SU-DHL-6 (cell line): ENCODE results near the gene RING1.

Experiments used
- H2AFZ ChIP-seq: fragments of 200-600 bp; sonication (generic); 2 replicates; pipeline ENCODE4 v1.6.1; 2014; ENCODE audit warnings: low read depth, mild to moderate bottlenecking, moderate library complexity, mixed read lengths, antibody characterized with exemption, low read length; ENCODE audit not compliant: severe bottlenecking
- H3F3A ChIP-seq: fragments of 200-600 bp; shearing (Covaris generic); 2 replicates; pipeline ENCODE4 v1.6.0; 2016; ENCODE audit warnings: antibody characterized with exemption, mild to moderate bottlenecking; ENCODE audit not compliant: insufficient read depth
- H3K27ac ChIP-seq: fragments of 200-600 bp; sonication (generic); 2 replicates; pipeline ENCODE4 v1.5.1; 2016; ENCODE audit warnings: low read depth, mild to moderate bottlenecking, low read length, moderate library complexity, mixed read lengths
- H3K27me3 ChIP-seq: fragments of 200-600 bp; sonication (generic), shearing (Covaris generic); 2 replicates; pipeline ENCODE4 v1.6.0; 2014; ENCODE audit warnings: mild to moderate bottlenecking, low read length
- H3K36me3 ChIP-seq: fragments of 200-600 bp; sonication (generic); 2 replicates; pipeline ENCODE4 v1.6.1; 2014; ENCODE audit warnings: mild to moderate bottlenecking, low read length, mixed read lengths
- H3K4me2 ChIP-seq: fragments of 300-600, 200-600 bp; shearing (Covaris generic), sonication (generic); 2 replicates; pipeline ENCODE4 v1.6.0; 2014; ENCODE audit warnings: low read length, low read depth, mild to moderate bottlenecking; ENCODE audit not compliant: poor library complexity, severe bottlenecking
- H3K4me3 ChIP-seq: fragments of 200-600 bp; sonication (generic); 2 replicates; pipeline ENCODE4 v1.5.1; 2014; ENCODE audit warnings: antibody characterized with exemption, low read length, mild to moderate bottlenecking, mixed read lengths; ENCODE audit not compliant: insufficient read depth, poor library complexity, severe bottlenecking
- H3K79me2 ChIP-seq: fragments of 200-600 bp; sonication (generic); 2 replicates; pipeline ENCODE4 v1.6.1; 2014; ENCODE audit warnings: mild to moderate bottlenecking, low read length, moderate library complexity; ENCODE audit not compliant: insufficient read depth
- H3K9ac ChIP-seq: fragments of 200-600 bp; sonication (generic); 2 replicates; pipeline ENCODE4 v1.7.0; 2014; ENCODE audit warnings: mild to moderate bottlenecking, low read length
- H3K9me2 ChIP-seq: fragments of 200-600 bp; sonication (generic); replicated peaks from 2 replicates; pipeline ENCODE4 v1.6.1; 2014; ENCODE audit warnings: low read length; ENCODE audit not compliant: insufficient read depth
- H3K9me3 ChIP-seq: fragments of 200-600 bp; sonication (generic); 2 replicates; pipeline ENCODE4 v1.6.1; 2014; ENCODE audit warnings: low read length, mixed read lengths; ENCODE audit not compliant: insufficient read depth
- H4K20me1 ChIP-seq: fragments of 200-600 bp; sonication (generic); 2 replicates; pipeline ENCODE4 v1.6.1; 2014; ENCODE audit warnings: low read depth, mild to moderate bottlenecking, antibody characterized with exemption, low read length, moderate library complexity, mixed read lengths
- EZH2phosphoT487 ChIP-seq: fragments of 200-600 bp; sonication (generic), shearing (Covaris generic); conservative IDR thresholded peaks from 2 replicates; pipeline ENCODE4 v1.6.1; 2018; ENCODE audit warnings: mild to moderate bottlenecking, antibody characterized with exemption, low read length, moderate library complexity, mixed read lengths
- TF ChIP-seq, protein P1 (sequence below): fragments of 200-600 bp; sonication (generic); IDR thresholded peaks from one replicate; pipeline ENCODE4 v1.5.1; 2017; ENCODE audit warnings: antibody characterized with exemption, mild to moderate bottlenecking, low read length, moderate library complexity; ENCODE audit not compliant: insufficient read depth, poor library complexity, severe bottlenecking

RING1 gene

DNA sequence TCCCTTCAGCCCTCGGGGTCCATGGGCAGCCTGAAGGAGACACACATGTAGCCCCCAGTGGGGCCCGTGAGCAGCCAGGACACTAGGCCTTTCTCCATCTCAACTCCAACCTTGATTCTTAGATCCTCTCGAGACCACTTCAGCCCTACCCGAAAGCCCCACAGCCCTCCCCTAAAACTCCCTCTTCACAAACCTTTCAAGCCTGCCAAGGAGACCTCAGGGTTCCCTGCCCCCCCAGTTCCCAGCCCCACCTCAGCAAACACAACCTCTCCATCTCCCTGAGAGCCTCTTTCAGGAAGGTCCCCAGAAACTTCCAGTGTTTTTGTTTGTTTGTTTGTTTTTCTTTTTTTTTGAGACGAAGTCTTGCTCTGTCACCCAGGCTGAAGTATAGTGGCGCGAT lies 27.2 kb upstream of the RING1 start:
- H2AFZ ChIP-seq, result no peak overlapping the region
- no peak overlapping the region for H3K4me3 ChIP-seq
- H3K79me2 ChIP-seq, result no peaks in the 10 kb centered on the region
- H3K27me3 ChIP-seq, result no peaks in the 10 kb centered on the region
- H3K4me2 ChIP-seq, result no peak overlapping the region
- no peaks in the 10 kb centered on the region for H3K36me3 ChIP-seq
- H3F3A ChIP-seq, result no peaks in the 10 kb centered on the region
- no peaks in the 10 kb centered on the region for H3K9me3 ChIP-seq
- no peak overlapping the region for H3K9ac ChIP-seq
- H3K9me2 ChIP-seq, result no peaks in the 10 kb centered on the region
- no peak overlapping the region for H3K27ac ChIP-seq
- no peaks in the 10 kb centered on the region for H4K20me1 ChIP-seq
- TF ChIP-seq, protein P1, sequence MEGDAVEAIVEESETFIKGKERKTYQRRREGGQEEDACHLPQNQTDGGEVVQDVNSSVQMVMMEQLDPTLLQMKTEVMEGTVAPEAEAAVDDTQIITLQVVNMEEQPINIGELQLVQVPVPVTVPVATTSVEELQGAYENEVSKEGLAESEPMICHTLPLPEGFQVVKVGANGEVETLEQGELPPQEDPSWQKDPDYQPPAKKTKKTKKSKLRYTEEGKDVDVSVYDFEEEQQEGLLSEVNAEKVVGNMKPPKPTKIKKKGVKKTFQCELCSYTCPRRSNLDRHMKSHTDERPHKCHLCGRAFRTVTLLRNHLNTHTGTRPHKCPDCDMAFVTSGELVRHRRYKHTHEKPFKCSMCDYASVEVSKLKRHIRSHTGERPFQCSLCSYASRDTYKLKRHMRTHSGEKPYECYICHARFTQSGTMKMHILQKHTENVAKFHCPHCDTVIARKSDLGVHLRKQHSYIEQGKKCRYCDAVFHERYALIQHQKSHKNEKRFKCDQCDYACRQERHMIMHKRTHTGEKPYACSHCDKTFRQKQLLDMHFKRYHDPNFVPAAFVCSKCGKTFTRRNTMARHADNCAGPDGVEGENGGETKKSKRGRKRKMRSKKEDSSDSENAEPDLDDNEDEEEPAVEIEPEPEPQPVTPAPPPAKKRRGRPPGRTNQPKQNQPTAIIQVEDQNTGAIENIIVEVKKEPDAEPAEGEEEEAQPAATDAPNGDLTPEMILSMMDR, result no peak
- no peak for TF ChIP-seq EZH2phosphoT487

DNA sequence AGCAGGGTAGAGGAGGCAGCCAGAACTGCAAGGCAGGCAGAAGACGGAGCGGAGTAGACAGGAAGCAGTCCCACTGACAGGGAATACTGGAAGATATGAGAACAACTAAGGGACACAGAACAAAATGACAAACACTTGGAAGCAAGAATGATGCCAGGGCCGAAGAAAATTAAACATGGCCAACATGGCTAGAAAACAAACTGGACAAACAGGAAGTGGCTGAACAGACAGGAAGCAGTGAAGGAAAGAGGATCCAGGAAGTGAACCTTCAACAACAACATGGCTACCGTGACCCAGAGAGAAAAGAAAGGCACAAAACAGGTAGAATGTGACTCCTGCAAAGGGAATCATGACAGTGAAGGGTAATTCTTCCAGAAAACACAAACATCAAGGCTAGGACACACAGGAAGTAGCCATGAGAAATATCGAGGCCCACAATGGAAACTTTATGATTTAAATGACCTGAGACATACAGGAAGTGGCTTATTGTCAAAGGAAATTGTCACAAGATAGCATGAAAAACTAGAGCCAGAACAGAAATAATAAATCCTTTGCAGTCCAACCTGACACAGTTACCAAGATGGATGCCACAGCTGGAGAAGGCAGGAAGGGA lies 25.1 kb upstream of the RING1 start:
- no peak overlapping the region for H3K4me3 ChIP-seq
- no peaks in the 10 kb centered on the region for H4K20me1 ChIP-seq
- no peaks in the 10 kb centered on the region for H3F3A ChIP-seq
- no peaks in the 10 kb centered on the region for H3K9me2 ChIP-seq
- H2AFZ ChIP-seq, result peak overlapping the region; percentile 90
- H3K9me3 ChIP-seq, result no peaks in the 10 kb centered on the region
- peak overlapping the region; percentile 1 for H3K4me2 ChIP-seq
- H3K36me3 ChIP-seq, result no peaks in the 10 kb centered on the region
- H3K27ac ChIP-seq, result no peak overlapping the region
- no peaks in the 10 kb centered on the region for H3K27me3 ChIP-seq
- H3K79me2 ChIP-seq, result no peaks in the 10 kb centered on the region
- TF ChIP-seq EZH2phosphoT487, result no peak
- H3K9ac ChIP-seq, result no peak overlapping the region

DNA sequence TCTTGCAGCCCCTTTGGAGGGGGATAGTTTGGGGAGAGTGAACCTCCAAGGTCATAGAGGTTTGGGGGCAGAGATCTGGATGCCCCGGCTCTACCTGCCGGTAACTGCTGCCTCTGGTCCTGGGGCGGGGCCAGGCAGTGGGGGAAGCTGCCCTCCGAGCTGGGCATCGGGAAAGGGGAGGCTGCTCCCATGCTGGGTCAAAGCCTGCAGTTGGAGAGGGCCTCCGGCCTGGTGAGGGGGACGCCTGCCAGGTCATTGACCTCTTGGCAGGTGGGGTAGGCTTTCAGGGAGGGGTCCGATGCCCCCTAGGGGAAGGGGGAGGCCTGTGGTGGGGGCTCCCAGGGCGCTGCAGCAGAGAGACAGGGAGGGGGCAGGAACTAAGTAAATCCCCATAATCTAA lies 23.1 kb upstream of the RING1 start:
- no peak overlapping the region for H3K4me3 ChIP-seq
- H3K9ac ChIP-seq, result no peak overlapping the region
- H4K20me1 ChIP-seq, result no peaks in the 10 kb centered on the region
- H3K9me3 ChIP-seq, result no peaks in the 10 kb centered on the region
- TF ChIP-seq, protein P1, result no peak
- no peak for TF ChIP-seq EZH2phosphoT487
- H3K36me3 ChIP-seq, result no peaks in the 10 kb centered on the region
- H3K4me2 ChIP-seq, result no peak overlapping the region
- no peak overlapping the region for H2AFZ ChIP-seq
- H3K9me2 ChIP-seq, result no peaks in the 10 kb centered on the region
- H3K79me2 ChIP-seq, result no peaks in the 10 kb centered on the region
- H3K27ac ChIP-seq, result no peak overlapping the region
- no peaks in the 10 kb centered on the region for H3F3A ChIP-seq
- H3K27me3 ChIP-seq, result no peaks in the 10 kb centered on the region

DNA sequence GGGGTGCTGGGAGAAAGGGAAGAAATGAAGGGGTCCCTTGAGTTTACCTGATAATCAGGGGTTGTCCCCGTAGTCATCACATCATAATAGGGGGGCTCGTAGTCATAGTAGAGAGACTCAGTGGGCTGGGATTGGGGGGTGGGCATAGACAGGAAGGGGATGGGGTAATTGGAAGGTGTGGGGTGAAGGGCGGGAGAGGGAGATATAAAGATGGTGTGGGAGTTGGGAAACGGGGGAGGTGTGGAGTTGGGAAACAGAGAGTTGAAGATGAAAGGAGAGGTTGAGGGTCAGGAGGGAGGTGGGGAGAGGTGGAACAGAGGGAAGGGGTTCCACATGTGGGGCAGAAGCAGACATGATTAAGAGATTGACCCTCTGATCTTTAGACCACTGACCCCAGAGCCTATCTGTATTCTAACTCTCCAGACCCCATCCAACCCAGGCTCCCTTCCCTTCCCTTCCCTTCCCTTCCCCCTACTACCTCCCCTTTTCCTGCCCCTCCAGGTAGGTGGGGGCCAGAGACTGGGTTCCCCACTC lies 22.6 kb upstream of the RING1 start:
- Histone ChIP-seq H3K9me3 (no peaks in the 10 kb centered on the region), H3F3A (no peaks in the 10 kb centered on the region), H3K79me2 (no peaks in the 10 kb centered on the region), H2AFZ (no peak overlapping the region), H3K9ac (no peak overlapping the region), H3K36me3 (no peaks in the 10 kb centered on the region), H3K27ac (no peak overlapping the region), H3K9me2 (no peaks in the 10 kb centered on the region), H4K20me1 (no peaks in the 10 kb centered on the region), H3K4me2 (no peak overlapping the region), H3K4me3 (no peak overlapping the region), H3K27me3 (no peaks in the 10 kb centered on the region)
- TF ChIP-seq EZH2phosphoT487, result no peak
- TF ChIP-seq, protein P1, result no peak
